Central memory CD4-positive, alpha-beta T cell (primary cell): ENCODE data around the gene OR8G5.

ENCODE experiments used
- DNase-seq: peaks from one replicate; pipeline ENCODE4 v3.0.0; 2022

The OR8G5 gene

DNA sequence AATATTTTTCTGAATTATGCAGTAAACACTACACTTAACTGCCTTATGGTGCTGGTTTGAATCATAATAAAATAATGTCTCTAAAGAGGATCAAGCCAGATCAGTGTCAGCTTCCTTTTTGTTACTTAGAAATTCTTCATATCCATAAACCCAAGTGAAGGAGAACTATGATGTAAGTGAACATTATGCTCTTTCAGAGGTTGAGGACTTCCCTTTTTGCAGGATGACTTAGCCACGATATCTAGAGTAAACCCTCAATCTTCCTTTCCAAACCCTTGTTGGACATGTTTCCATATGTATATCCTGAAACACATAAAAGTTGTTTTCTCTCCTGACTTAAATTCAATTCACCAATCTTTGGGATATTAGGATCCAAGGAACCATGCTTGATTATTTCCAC, 38.5 kb downstream of the OR8G5 start:
- no peak for DNase-seq

DNA sequence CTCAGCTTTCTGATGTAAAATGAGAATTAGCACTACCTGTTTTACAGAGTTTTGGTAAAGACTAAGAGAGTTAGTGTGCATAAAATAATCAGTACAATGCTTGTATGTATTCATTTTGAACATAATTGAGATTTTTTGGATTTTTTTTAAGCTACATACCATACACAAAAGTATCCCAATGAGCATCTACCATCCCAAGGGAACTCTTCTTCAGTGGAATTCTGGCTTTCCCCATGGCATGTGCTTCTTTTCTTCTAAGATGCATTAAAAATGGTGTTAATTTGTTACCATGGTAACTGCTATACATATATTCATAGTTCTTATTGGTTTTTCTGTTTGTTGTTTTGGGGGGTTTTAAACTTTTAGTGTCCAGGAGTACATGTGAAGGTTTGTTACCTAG, 39.8 kb downstream of the OR8G5 start:
- DNase-seq, result no peak

DNA sequence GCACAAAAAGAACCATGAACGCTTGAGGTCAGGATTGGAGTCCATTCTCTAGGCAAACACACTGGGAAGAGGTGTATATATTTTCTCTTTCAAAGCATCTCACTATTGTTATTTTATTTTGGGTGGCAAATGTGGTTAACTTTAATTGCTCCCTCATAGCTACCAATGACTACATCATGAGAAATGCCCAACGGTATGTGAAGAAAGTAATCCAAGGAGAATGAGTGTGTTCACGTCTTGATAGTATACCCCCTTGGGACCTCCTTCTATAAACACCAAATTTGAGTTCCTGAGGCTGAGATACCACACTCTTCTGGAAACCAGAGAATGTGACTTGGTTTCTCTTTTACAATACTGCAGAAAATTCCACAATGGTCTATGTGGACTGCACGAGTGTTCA, 41.7 kb downstream of the OR8G5 start:
- DNase-seq, result no peak

DNA sequence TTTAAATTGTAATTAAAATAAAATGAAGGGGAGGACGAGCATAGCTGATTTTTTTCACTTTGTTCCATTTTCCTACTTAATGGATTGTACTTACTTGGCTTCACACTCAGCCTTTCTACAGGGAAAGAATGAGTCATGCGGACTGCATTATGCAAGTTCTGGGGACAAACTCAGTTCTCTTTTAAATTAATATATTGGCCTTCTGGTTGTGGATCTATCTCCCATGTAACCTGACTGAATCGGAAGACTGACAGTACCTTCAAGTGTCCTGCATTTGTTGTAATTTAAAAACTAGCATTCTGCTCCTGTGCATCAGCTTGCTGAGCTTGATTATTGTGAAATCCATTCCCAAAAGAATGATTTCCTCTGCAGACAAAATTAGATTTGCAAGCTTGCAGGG, 45.4 kb downstream of the OR8G5 start:
- DNase-seq, result no peak

DNA sequence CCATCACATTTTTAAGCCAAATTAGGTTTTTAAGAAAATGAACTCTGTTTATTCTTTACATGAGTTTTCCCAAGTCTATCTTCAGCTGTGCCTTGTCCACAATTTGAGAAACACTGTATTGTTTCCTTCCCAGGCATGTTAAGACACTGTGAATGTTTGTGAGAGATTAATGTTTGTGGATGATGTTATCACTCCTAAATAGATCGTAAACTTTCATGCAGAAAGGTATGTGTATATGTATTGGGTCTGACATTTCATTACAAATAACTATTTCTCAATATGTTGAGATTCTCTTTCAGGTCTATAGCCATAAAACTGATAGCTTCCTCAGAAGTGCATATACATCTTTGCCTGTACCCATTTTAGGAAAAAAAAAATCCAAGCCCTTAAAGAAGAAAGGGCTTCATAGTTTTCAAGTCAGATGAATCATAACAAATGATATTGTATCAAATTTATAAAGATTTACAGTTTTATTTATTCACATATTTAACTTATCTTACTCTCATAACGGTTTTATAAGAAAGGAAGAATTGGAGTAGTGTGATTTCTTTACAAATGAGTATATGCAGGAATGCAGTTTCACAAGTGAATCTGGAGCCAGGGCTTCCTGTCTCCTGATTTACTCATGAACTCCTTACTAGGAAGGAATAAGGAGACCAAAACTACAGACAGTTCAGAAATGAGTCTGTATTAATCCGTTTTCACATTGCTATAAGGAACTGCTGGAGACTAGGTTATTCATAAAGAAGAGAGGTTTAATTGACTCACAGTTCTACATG, 46.4 kb downstream of the OR8G5 start:
- DNase-seq, result no peak

DNA sequence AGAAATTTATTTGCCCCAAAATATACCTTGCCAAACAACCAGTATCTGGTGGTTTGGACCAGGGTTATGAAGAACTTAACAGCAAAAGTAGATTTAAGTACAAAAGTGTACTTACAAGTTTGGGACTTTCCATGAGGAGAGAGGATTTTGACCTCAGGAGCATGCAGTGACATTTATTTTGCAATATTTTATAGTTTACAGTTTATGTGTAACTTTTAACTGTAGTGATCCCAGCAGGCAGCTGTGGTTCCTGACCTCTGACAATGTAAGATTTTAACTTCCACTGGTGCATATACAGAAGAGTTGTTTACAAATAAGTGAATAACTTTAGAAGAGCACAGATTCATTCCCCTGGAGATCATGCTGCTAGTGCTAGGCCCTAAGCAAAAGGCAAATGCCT, 50.9 kb downstream of the OR8G5 start:
- DNase-seq, result no peak

DNA sequence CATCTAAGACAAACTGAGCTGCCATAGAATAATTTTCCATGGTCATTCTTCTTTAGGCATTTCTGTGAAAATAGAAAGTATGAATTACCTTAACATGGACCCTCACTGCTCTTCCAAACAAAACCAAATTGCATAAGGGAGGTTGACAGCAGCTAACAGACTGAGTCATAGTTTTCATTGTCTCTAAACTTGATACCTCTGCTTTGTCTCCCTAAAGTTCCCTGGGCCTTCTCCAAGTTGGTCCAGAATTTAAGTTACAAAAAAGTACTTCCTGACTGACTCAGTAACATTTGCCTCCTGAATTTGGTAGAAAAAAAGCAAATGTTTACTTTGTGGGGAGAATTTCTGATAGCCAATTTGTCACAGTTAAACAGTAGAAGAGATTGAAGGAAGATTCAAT, 54.5 kb downstream of the OR8G5 start:
- no peak for DNase-seq

DNA sequence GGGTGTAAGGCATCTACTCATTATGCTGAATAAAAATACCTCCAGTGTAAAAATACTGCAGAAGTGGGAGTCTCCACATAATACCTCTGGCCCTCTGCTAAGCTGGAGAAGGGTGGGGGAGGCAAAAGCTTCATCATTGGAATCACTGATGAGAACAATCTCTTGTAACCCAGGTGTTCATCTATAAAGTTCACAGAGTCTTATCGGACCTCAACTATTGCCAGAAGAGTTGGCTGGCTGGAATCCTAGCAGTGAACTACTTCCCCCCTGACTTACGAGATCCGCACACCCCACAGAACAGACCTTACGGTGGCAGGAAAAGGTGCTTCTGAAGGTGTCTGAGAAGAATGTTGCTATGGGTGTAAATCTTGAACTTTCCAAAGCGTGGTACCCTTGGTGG, 55.1 kb downstream of the OR8G5 start:
- no peak for DNase-seq

DNA sequence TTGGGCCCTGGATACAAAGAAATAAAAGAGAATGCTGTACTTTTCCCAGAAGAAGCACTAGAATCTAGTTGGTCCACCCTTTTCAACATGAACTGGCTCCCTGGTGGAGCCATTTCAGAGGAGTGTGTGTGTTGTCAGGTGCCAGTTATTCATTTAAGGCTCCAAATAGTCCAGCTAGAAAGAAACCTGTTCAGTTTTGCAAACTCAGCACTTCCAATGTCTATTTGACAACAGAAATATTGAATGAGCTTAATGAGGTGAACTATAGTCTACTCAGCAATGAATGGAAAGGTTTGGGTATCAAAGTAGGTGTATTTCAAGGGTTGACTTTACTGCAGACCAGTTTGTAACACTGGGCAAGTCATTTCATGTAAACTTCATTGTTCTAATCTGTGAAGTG, 55.5 kb downstream of the OR8G5 start:
- DNase-seq, result no peak

DNA sequence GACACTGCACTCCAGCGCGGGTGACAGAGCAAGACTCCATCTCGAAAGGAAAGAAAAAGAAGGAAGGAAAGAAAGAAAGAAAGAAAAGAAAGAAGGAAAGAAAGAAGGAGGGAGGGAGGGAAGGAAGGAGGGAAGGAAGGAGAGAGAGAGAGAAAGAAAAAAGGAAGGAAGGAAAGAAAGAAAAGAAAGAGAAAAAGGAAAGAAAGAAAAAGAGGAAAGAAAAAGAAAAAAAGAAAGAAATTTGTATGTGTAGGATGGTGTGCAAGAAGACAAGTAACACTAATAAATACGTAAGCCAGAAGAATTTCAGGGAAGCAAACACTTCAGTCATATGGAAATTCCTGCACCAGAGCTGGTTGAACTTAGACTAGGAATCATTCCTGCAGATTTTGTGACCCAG, 57.0 kb downstream of the OR8G5 start:
- DNase-seq, result no peak

DNA sequence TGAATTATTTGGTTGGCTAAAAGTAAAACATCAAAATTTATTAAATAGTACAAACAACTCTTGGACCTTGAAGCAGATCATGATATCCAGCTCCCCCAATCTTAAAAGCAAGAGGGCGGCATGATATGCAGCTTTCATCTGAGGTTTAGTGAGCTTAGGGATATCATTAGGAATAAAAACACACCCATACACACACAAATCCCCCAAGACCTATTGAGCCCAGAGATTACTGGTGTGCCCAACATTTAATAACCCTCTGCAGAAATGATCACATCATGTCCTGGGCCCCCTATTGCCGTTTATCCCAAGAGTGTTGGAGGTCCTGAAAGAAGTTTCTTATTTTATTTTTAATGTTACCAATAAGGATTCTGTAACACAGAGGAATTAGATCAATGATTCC, 57.7 kb downstream of the OR8G5 start, which contains the start of gene OR8D1:
TSS of gene OR8D1 (minus strand) at position 101 of the 400 bp plus-strand sequence. CDS start 3,183 bp downstream, outside the sequence.
- no peak for DNase-seq

DNA sequence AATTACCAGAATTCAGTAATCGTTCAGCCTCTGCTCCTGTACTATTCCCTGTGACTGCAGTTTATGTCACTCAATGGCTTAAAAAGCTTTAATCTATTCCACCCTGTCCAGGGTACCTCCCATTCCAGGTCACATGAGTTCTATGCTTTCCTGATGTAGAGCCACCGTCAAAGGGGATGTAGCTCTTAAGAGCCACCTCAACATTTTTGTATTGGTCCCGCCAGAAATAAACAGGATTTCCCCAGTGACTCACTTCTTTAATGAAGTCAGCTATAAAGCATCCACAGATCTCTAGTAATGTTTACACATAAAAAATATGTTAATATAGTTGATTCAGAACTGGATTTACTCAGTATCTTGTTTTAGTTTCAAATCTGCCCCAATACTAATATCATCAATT, 58.9 kb downstream of the OR8G5 start:
- DNase-seq, result no peak
